IgD-negative memory B cell (primary cell): ENCODE results near the gene LTK. TPM values are rescaled to one million over a fixed set of nuclear protein-coding genes. Genes with fewer than 3 reads are reported as not detected.

Source experiments
- H3K27ac Mint-ChIP-seq, 3 donors: one replicate each; pipeline ENCODE4 v1.8.0; 2020 to 2022; ENCODE audit warnings: mild to moderate bottlenecking in 3 of 3, mixed read lengths in 3 of 3, moderate library complexity in 1 of 3
- H3K27me3 Mint-ChIP-seq: one replicate; pipeline ENCODE4 v1.8.0; 2021; ENCODE audit warnings: mixed read lengths
- H3K36me3 Mint-ChIP-seq: one replicate; pipeline ENCODE4 v1.8.0; 2020; ENCODE audit warnings: mild to moderate bottlenecking, mixed read lengths
- H3K4me1 Mint-ChIP-seq, 3 donors: one replicate each; pipeline ENCODE4 v1.8.0; 2020 to 2022; ENCODE audit warnings: mixed read lengths in 3 of 3, mild to moderate bottlenecking in 1 of 3
- H3K4me3 Mint-ChIP-seq, 4 donors: one replicate each; pipeline ENCODE4 v1.8.0; 2020 to 2022; ENCODE audit warnings: mild to moderate bottlenecking in 4 of 4, mixed read lengths in 4 of 4, moderate library complexity in 3 of 4
- H3K9me3 Mint-ChIP-seq, 3 donors: one replicate each; pipeline ENCODE4 v1.8.0; 2020 to 2021; ENCODE audit warnings: mixed read lengths in 3 of 3, mild to moderate bottlenecking in 1 of 3
- polyA plus RNA-seq: library from polyadenylated mRNA; unstranded; fragments of 300-500 nt; fragmentation: Illumina TruSeq; gene quantifications from one replicate; pipeline ENCODE4 v1.2.3, GENCODE V29; 2021

The LTK gene
- polyA plus RNA-seq, 1 donor from 2014 or later, result 2.0 TPM

DNA sequence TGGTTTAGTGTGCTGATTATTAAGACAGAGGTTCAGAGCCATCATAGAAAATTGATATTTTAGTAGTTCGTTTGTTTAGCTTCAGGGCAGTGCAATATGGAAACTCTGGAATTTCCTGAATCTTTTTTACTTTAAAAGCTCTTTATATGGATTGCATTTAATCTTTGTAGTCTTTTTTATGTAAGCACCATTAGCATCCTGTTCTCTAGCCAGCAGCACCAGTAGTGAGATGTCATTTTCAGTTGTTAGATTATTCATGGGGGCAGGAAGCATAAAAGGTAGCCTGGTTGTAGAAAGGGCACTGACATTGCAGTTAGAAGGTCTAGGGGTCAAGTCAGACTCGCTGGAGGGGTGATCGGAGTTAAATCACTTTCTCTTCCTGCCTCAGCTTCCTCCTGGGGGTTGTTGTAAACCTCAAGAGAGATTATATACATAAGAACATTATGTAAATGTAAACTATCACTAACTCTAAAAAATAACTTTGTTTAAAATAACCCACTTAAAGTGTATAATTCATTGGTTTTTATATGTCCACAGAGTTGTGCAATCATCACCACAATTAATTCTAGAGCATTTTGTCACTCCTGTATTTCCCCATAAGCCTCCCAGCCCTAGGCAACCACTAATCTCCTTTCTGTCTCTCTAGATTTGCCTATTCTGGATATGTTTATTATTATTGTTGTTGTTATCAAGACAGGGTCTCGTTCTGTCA, 51.4 kb downstream of the LTK start:
- no peak overlapping the region for H3K4me3 Mint-ChIP-seq
- no peaks in the 10 kb centered on the region for H3K9me3 Mint-ChIP-seq
- no peak overlapping the region for H3K27ac Mint-ChIP-seq
- no peaks in the 10 kb centered on the region for H3K27me3 Mint-ChIP-seq
- peaks cover 19% of the 10 kb centered on the region for H3K36me3 Mint-ChIP-seq
- peaks cover 2 to 10% (median 5%) of the 10 kb centered on the region in 3 donors for H3K4me1 Mint-ChIP-seq

Other genes starting within 250 kb of the LTK start
- 0.68 TPM for gene OIP5, start 181.2 kb downstream of the LTK start, polyA plus RNA-seq
- gene NUSAP1, start 180.9 kb downstream of the LTK start, polyA plus RNA-seq, result 4.7 TPM
- gene NDUFAF1, start 111.3 kb downstream of the LTK start, polyA plus RNA-seq, result 25.5 TPM
- 39.2 TPM for gene RTF1, start 96.7 kb downstream of the LTK start, polyA plus RNA-seq
- not detected for gene ITPKA, start 20.0 kb downstream of the LTK start, polyA plus RNA-seq
- 15.3 TPM for gene RPAP1, start 30.4 kb upstream of the LTK start, polyA plus RNA-seq
- gene TYRO3, start 45.4 kb upstream of the LTK start, polyA plus RNA-seq, result not detected
- 17.8 TPM for gene MGA, start 146.6 kb upstream of the LTK start, polyA plus RNA-seq